ENCODE measurements around the gene TPGS2. TPM values are rescaled to one million over a fixed set of nuclear protein-coding genes. Genes with fewer than 3 reads are reported as not detected.

The TPGS2 gene
- total RNA-seq, 2 experiments from 2014 or later, result 71.5 to 73.4 TPM

GRCh38 chr18:36752929-36753865 is 75.6 kb downstream of the TPGS2 start:
- no peaks in the 10 kb centered on the region for H3K9me3 Mint-ChIP-seq
- no peak overlapping the region for H3K27ac Mint-ChIP-seq
- no peak overlapping the region for H3K4me3 Mint-ChIP-seq
- H3K36me3 Mint-ChIP-seq (ENCODE audit: low read depth), result no peaks in the 10 kb centered on the region
- H3K27me3 Mint-ChIP-seq (ENCODE audit: low read depth), result peaks cover 11% of the 10 kb centered on the region
- no peaks in the 10 kb centered on the region for H3K4me1 Mint-ChIP-seq (ENCODE audit: low read depth)
- no peak for DNase-seq
- CTCF ChIA-PET, result interaction anchor here (1.1 kb wide), 1 partner anchor 61 kb away, joined by 3 read pairs; no protein-coding TSS in a partner anchor
- intact Hi-C loops (cut with micrococcal nuclease), result no loop called here

- no peaks in the 10 kb centered on the region for H3K4me1 Mint-ChIP-seq (ENCODE audit: low read depth)
Observed at GRCh38 chr18:36745219-36745975, 83.4 kb downstream of the TPGS2 start.

GRCh38 chr18:36744261-36744876 is 84.4 kb downstream of the TPGS2 start:
- CTCF ChIA-PET, result no interaction called here

More at GRCh38 chr18:36745219-36745975, 83.4 kb downstream of the TPGS2 start:
- Mint-ChIP-seq H3K27ac (no peak overlapping the region), H3K36me3 (ENCODE audit: low read depth) (no peaks in the 10 kb centered on the region), H3K4me3 (no peak overlapping the region), H3K27me3 (ENCODE audit: low read depth) (peaks cover 4% of the 10 kb centered on the region), H3K9me3 (no peaks in the 10 kb centered on the region)
- CTCF ChIA-PET, result interaction anchor here (0.6 kb wide), 1 partner anchor 84 kb away, joined by 3 read pairs; no protein-coding TSS in a partner anchor
- no peak for DNase-seq
- intact Hi-C loops (cut with micrococcal nuclease), result no loop called here

More at GRCh38 chr18:36744261-36744876, 84.4 kb downstream of the TPGS2 start:
- intact Hi-C loops (cut with micrococcal nuclease), result no loop called here
- no peaks in the 10 kb centered on the region for H3K4me1 Mint-ChIP-seq (ENCODE audit: low read depth)
- no peak for DNase-seq
- H3K4me3 Mint-ChIP-seq, result no peak overlapping the region
- H3K27ac Mint-ChIP-seq, result no peak overlapping the region
- peaks cover 4% of the 10 kb centered on the region for H3K27me3 Mint-ChIP-seq (ENCODE audit: low read depth)
- H3K36me3 Mint-ChIP-seq (ENCODE audit: low read depth), result no peaks in the 10 kb centered on the region
- no peaks in the 10 kb centered on the region for H3K9me3 Mint-ChIP-seq

Other genes starting within 250 kb of the TPGS2 start
- gene KIAA1328, start 125 bp upstream of the TPGS2 start, total RNA-seq, result 1 to 10 TPM; 7.2 to 7.8 TPM